B cell (primary cell): Measurements from ENCODE around the gene TNFRSF19. TPM values are rescaled to one million over a fixed set of nuclear protein-coding genes. Genes with fewer than 3 reads are reported as not detected.

ENCODE experiments used
- ATAC-seq: fragments of 200-7000 bp; cut with Tn5 transposase; one replicate; pipeline ENCODE4 v1.10.0; 2021; ENCODE audit warnings: low read depth, mild to moderate bottlenecking, moderate number of reproducible peaks, moderate library complexity
- CTCF ChIA-PET: fragments of 350-600 bp; sonication (Branson Sonifier 250); formaldehyde crosslinking; loops from one replicate; lab custom pipeline; 2021; ENCODE audit warnings: antibody characterized with exemption, inconsistent platforms; lab: Charles Lee
- POLR2A ChIA-PET: fragments of 350-600 bp; sonication (Branson Sonifier 250); formaldehyde crosslinking; loops from one replicate; lab custom pipeline; 2021; ENCODE audit warnings: antibody characterized with exemption; lab: Charles Lee
- DNase-seq: peaks from one replicate; pipeline ENCODE4 v3.0.0; 2013
- H2AFZ ChIP-seq: 2 replicates; pipeline ENCODE4 v1.6.1; 2012; ENCODE audit warnings: mild to moderate bottlenecking, low read depth, low read length; ENCODE audit not compliant: insufficient read depth, poor library complexity, severe bottlenecking
- H3K27ac ChIP-seq, 2 donors: 1 replicate in 1 of 2; 2 replicates in 1 of 2; pipeline ENCODE4 v1.5.1; 2012 to 2013; ENCODE audit warnings: low read length in 2 of 2, mild to moderate bottlenecking in 2 of 2, moderate library complexity in 1 of 2
- H3K27me3 ChIP-seq, 4 experiments: fragments of 200-600 bp in 1 of 4; sonication (generic) in 1 of 4; replicated peaks in 1 of 4; 1 replicate in 2 of 4; 2 replicates in 2 of 4; pipeline versions ENCODE4 v1.6.1 to v1.7.0; 2013 to 2016; ENCODE audit warnings: low read length in 3 of 4, mild to moderate bottlenecking in 2 of 4, mixed read lengths in 1 of 4, moderate library complexity in 1 of 4; ENCODE audit not compliant: insufficient read depth in 4 of 4, control insufficient read depth in 3 of 4; ENCODE audit errors: control extremely low read depth in 1 of 4
- H3K36me3 ChIP-seq, 2 experiments: replicated peaks in 1 of 2; 1 replicate in 1 of 2; 2 replicates in 1 of 2; pipeline versions ENCODE4 v1.6.1 to v1.7.1; 2013; ENCODE audit warnings: low read length in 1 of 2; ENCODE audit not compliant: insufficient read depth in 2 of 2, control insufficient read depth in 1 of 2; ENCODE audit errors: control extremely low read depth in 1 of 2, extremely low read depth in 1 of 2
- H3K4me1 ChIP-seq, 2 donors: fragments of 200-600 bp in 1 of 2; sonication (generic) in 1 of 2; 1 replicate in 1 of 2; 2 replicates in 1 of 2; pipeline versions ENCODE4 v1.5.1 to v1.6.1; 2013 to 2017; ENCODE audit warnings: low read length in 2 of 2; ENCODE audit not compliant: control insufficient read depth in 2 of 2, insufficient read depth in 2 of 2
- H3K4me2 ChIP-seq: replicated peaks from 2 replicates; pipeline ENCODE3; 2012; ENCODE audit warnings: mild to moderate bottlenecking, low read depth, low read length; ENCODE audit not compliant: poor library complexity, severe bottlenecking
- H3K4me3 ChIP-seq, 5 experiments: fragments of 200-600 bp in 1 of 5; sonication (generic) in 1 of 5; 1 replicate in 3 of 5; 2 replicates in 2 of 5; pipeline versions ENCODE4 v1.5.1 to v1.7.0; 2011 to 2016; ENCODE audit warnings: low read length in 4 of 5, mild to moderate bottlenecking in 4 of 5, low read depth in 2 of 5, control low read depth in 1 of 5, moderate library complexity in 1 of 5; ENCODE audit not compliant: insufficient read depth in 1 of 5; ENCODE audit errors: control extremely low read depth in 1 of 5, extremely low read depth in 1 of 5
- H3K79me2 ChIP-seq: fragments of 200-600 bp; sonication (generic); one replicate; pipeline ENCODE4 v1.6.0; 2016; ENCODE audit warnings: low read length; ENCODE audit not compliant: control insufficient read depth, insufficient read depth
- H3K9ac ChIP-seq: fragments of 200-600 bp; sonication (generic); 2 replicates; pipeline ENCODE4 v1.6.1; 2017; ENCODE audit warnings: mild to moderate bottlenecking, low read length, moderate library complexity
- H3K9me3 ChIP-seq, 3 donors: one replicate each; pipeline versions ENCODE4 v1.6.1 to v1.7.1; 2013; ENCODE audit warnings: low read length in 2 of 3; ENCODE audit not compliant: control insufficient read depth in 2 of 3, insufficient read depth in 1 of 3; ENCODE audit errors: control extremely low read depth in 1 of 3
- H4K20me1 ChIP-seq: 2 replicates; pipeline ENCODE4 v1.6.0; 2012; ENCODE audit warnings: mild to moderate bottlenecking, low read length; ENCODE audit not compliant: insufficient read depth, control insufficient read depth, poor library complexity, severe bottlenecking
- H3K27ac Mint-ChIP-seq: one replicate; pipeline ENCODE4 v1.8.0; 2021; ENCODE audit warnings: mixed read lengths
- H3K27me3 Mint-ChIP-seq: one replicate; pipeline ENCODE4 v1.8.0; 2021; ENCODE audit warnings: mixed read lengths
- H3K4me1 Mint-ChIP-seq: one replicate; pipeline ENCODE4 v1.8.0; 2021; ENCODE audit warnings: mixed read lengths
- H3K4me3 Mint-ChIP-seq: one replicate; pipeline ENCODE4 v1.8.0; 2021; ENCODE audit warnings: mixed read lengths
- H3K9me3 Mint-ChIP-seq: one replicate; pipeline ENCODE4 v1.8.0; 2022; ENCODE audit warnings: mixed read lengths; ENCODE audit not compliant: insufficient read depth
- EZH2 ChIP-seq: IDR thresholded peaks from 2 replicates; pipeline ENCODE4 v1.6.1; 2012; ENCODE audit warnings: borderline replicate concordance, low read depth, mild to moderate bottlenecking, moderate library complexity, low read length; ENCODE audit not compliant: insufficient read depth, poor library complexity, severe bottlenecking
- WGBS: methylation state at CpG from one replicate; pipeline ENCODE4 v1.1.5; 2013; ENCODE audit warnings: missing lambda C conversion rate; ENCODE audit not compliant: insufficient coverage; 5-methylcytosine and 5-hydroxymethylcytosine counted together
- intact Hi-C: fragments of 100-400 bp; cut with micrococcal nuclease; formaldehyde crosslinking; loops from one replicate; pipeline ENCODE4 v1.10.0; 2022
- polyA plus RNA-seq: library from polyadenylated mRNA; depleted of rRNA; stranded (reverse); fragments of >200 nt; gene quantifications from 2 replicates; pipeline ENCODE4 v1.2.3, GENCODE V29; 2012
- total RNA-seq, 2 donors: library from RNA; stranded (reverse); fragments of 120-200 nt in 1 of 2; gene quantifications; 1 replicate in 1 of 2; 2 replicates in 1 of 2; pipeline versions ENCODE4 v1.2.3 to v1.2.4, GENCODE V29; 2013 to 2022
- TF ChIP-seq, protein P1 (sequence below): fragments of 200-600 bp; IDR thresholded peaks from one replicate; pipeline ENCODE4 v1.8.0; 2022; ENCODE audit warnings: antibody characterized with exemption, mild to moderate bottlenecking

The TNFRSF19 gene
- total and polyA plus RNA-seq, 2 donors (not counting 1 experiment from before 2014, with no cell fraction given): 0.36 TPM; not detected in 1

DNA sequence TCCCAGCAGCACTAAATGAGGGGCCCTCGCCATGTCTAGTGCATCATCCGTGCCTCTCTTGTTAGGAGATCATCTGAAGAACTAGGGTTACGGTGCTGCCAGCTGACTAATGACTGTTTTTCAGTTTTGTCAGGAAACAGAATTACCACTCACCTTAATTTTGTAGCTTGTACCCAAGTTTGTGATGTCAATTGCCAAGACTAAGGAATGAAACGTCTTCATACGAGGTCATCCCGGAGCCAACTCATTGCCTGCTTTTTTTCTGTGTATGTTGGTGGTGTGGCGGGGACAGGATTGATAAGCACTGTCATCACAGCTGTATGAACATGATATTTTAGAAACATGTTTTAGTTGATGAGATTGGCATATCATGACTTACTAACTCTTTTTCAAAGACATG is 100.6 kb downstream of the TNFRSF19 start:
- no peaks in the 10 kb centered on the region for H3K79me2 ChIP-seq
- H3K36me3 ChIP-seq: no peaks in the 10 kb centered on the region
- peaks cover 0 to 7% (median 0%) of the 10 kb centered on the region in 4 experiments for H3K27me3 ChIP-seq
- H3K4me3 Mint-ChIP-seq: no peak overlapping the region
- H3K9me3 Mint-ChIP-seq: no peaks in the 10 kb centered on the region
- TF ChIP-seq EZH2: no peak
- TF ChIP-seq, protein P1, sequence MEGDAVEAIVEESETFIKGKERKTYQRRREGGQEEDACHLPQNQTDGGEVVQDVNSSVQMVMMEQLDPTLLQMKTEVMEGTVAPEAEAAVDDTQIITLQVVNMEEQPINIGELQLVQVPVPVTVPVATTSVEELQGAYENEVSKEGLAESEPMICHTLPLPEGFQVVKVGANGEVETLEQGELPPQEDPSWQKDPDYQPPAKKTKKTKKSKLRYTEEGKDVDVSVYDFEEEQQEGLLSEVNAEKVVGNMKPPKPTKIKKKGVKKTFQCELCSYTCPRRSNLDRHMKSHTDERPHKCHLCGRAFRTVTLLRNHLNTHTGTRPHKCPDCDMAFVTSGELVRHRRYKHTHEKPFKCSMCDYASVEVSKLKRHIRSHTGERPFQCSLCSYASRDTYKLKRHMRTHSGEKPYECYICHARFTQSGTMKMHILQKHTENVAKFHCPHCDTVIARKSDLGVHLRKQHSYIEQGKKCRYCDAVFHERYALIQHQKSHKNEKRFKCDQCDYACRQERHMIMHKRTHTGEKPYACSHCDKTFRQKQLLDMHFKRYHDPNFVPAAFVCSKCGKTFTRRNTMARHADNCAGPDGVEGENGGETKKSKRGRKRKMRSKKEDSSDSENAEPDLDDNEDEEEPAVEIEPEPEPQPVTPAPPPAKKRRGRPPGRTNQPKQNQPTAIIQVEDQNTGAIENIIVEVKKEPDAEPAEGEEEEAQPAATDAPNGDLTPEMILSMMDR: no peak
- WGBS: 100% methylated on average over 2 of the region's 7 CpGs
- peaks cover 20% of the 10 kb centered on the region for H3K27me3 Mint-ChIP-seq
- no peaks in the 10 kb centered on the region for H4K20me1 ChIP-seq
- intact Hi-C loops: no loop called here
- H3K27ac ChIP-seq: no peak overlapping the region
- CTCF ChIA-PET: interaction anchor here (1.3 kb wide), 1 partner anchor 141 kb away, joined by 3 read pairs; no protein-coding TSS in a partner anchor
- H3K4me1 ChIP-seq: no peaks in the 10 kb centered on the region
- no peak overlapping the region for H2AFZ ChIP-seq
- POLR2A ChIA-PET: no interaction called here
- no peak overlapping the region for H3K27ac Mint-ChIP-seq
- H3K4me2 ChIP-seq: no peak overlapping the region
- H3K9me3 ChIP-seq: no peaks in the 10 kb centered on the region
- DNase-seq (no peak), ATAC-seq (no peak)
- no peak overlapping the region for H3K4me3 ChIP-seq
- H3K9ac ChIP-seq: no peak overlapping the region
- H3K4me1 Mint-ChIP-seq: no peaks in the 10 kb centered on the region

- peaks cover 0 to 7% (median 2%) of the 10 kb centered on the region in 4 experiments for H3K27me3 ChIP-seq
- POLR2A ChIA-PET: no interaction called here
Measured at GRCh38 chr13:23671377-23671776, 101.2 kb downstream of the TNFRSF19 start.

More at GRCh38 chr13:23671377-23671776, 101.2 kb downstream of the TNFRSF19 start:
- Histone ChIP-seq H3K4me1 (no peaks in the 10 kb centered on the region), H3K79me2 (no peaks in the 10 kb centered on the region), H3K27ac (no peak overlapping the region), H3K9ac (no peak overlapping the region), H3K4me2 (no peak overlapping the region), H2AFZ (no peak overlapping the region), H3K9me3 (no peaks in the 10 kb centered on the region), H3K36me3 (no peaks in the 10 kb centered on the region), H3K4me3 (no peak overlapping the region), H4K20me1 (no peaks in the 10 kb centered on the region)
- no peak for ATAC-seq
- H3K4me3 Mint-ChIP-seq: no peak overlapping the region
- H3K27ac Mint-ChIP-seq: no peak overlapping the region
- WGBS: no CpG with 5 or more reads among the region's 2 CpGs
- no peak for DNase-seq
- H3K4me1 Mint-ChIP-seq: no peaks in the 10 kb centered on the region
- CTCF ChIA-PET: no interaction called here
- intact Hi-C loops: no loop called here
- no peak for TF ChIP-seq EZH2
- TF ChIP-seq, protein P1: no peak
- peaks cover 20% of the 10 kb centered on the region for H3K27me3 Mint-ChIP-seq
- H3K9me3 Mint-ChIP-seq: no peaks in the 10 kb centered on the region
